Neuronal stem cell (in vitro differentiated cells): ENCODE results near the gene HDAC9.

Experiments used
- DNase-seq: peaks from one replicate; pipeline ENCODE4 v3.0.0-alpha.2; 2013; ENCODE audit warnings: low spot score
- H2AFZ ChIP-seq: one replicate; pipeline ENCODE4 v1.6.1; 2013; ENCODE audit warnings: mild to moderate bottlenecking, low read length, inconsistent platforms
- H2AK5ac ChIP-seq: 2 replicates; pipeline ENCODE4 v1.6.1; 2013; ENCODE audit warnings: low read depth, mild to moderate bottlenecking, inconsistent platforms, low read length, moderate library complexity, mixed read lengths
- H2BK120ac ChIP-seq: 2 replicates; pipeline ENCODE4 v1.6.1; 2013; ENCODE audit warnings: low read depth, mild to moderate bottlenecking, inconsistent platforms, low read length, moderate library complexity, mixed read lengths
- H2BK12ac ChIP-seq: one replicate; pipeline ENCODE4 v1.6.1; 2013; ENCODE audit warnings: low read length, inconsistent platforms
- H2BK15ac ChIP-seq: 2 replicates; pipeline ENCODE4 v1.6.1; 2013; ENCODE audit warnings: mild to moderate bottlenecking, low read length, inconsistent platforms, mixed read lengths
- H2BK5ac ChIP-seq: one replicate; pipeline ENCODE4 v1.6.1; 2013; ENCODE audit warnings: inconsistent platforms, mild to moderate bottlenecking, low read length, moderate library complexity
- H3K14ac ChIP-seq: one replicate; pipeline ENCODE4 v1.6.1; 2013; ENCODE audit warnings: low read length, inconsistent platforms
- H3K18ac ChIP-seq: 2 replicates; pipeline ENCODE4 v1.6.1; 2013; ENCODE audit warnings: low read length, inconsistent platforms
- H3K23ac ChIP-seq: 2 replicates; pipeline ENCODE4 v1.6.1; 2013; ENCODE audit warnings: low read depth, mild to moderate bottlenecking, mixed read lengths, low read length, inconsistent platforms; ENCODE audit not compliant: poor library complexity
- H3K27ac ChIP-seq: replicated peaks from 3 replicates; pipeline ENCODE4 v1.5.1; 2013; ENCODE audit warnings: low read length, inconsistent platforms
- H3K27me3 ChIP-seq, 3 experiments: 2 replicates each; pipeline ENCODE4 v1.6.1; 2013; ENCODE audit warnings: low read length in 3 of 3, mild to moderate bottlenecking in 2 of 3, inconsistent platforms in 1 of 3, low read depth in 1 of 3, mixed read lengths in 1 of 3, moderate library complexity in 1 of 3; ENCODE audit not compliant: control insufficient read depth in 3 of 3, insufficient read depth in 3 of 3
- H3K36me3 ChIP-seq, 2 donors: replicated peaks in 1 of 2; 2 replicates each; pipeline ENCODE4 v1.6.1; 2013; ENCODE audit warnings: low read length in 2 of 2; ENCODE audit not compliant: control insufficient read depth in 2 of 2, insufficient read depth in 2 of 2
- H3K4ac ChIP-seq: 2 replicates; pipeline ENCODE4 v1.6.1; 2013; ENCODE audit warnings: inconsistent platforms, mild to moderate bottlenecking, low read length, moderate library complexity
- H3K4me1 ChIP-seq, 2 donors: 1 replicate in 1 of 2; 2 replicates in 1 of 2; pipeline ENCODE4 v1.6.1; 2013; ENCODE audit warnings: low read length in 2 of 2, low read depth in 1 of 2; ENCODE audit not compliant: control insufficient read depth in 2 of 2, insufficient read depth in 1 of 2
- H3K4me2 ChIP-seq: one replicate; pipeline ENCODE4 v1.6.1; 2013; ENCODE audit warnings: mild to moderate bottlenecking, low read length, inconsistent platforms; ENCODE audit not compliant: insufficient read depth, poor library complexity, severe bottlenecking
- H3K4me3 ChIP-seq, 2 donors: 2 replicates each; pipeline ENCODE4 v1.5.1; 2013; ENCODE audit warnings: low read length in 2 of 2, mild to moderate bottlenecking in 2 of 2, inconsistent platforms in 1 of 2, moderate library complexity in 1 of 2
- H3K79me1 ChIP-seq: one replicate; pipeline ENCODE4 v1.6.1; 2013; ENCODE audit warnings: low read depth, mild to moderate bottlenecking, inconsistent platforms, low read length, moderate library complexity
- H3K9ac ChIP-seq: one replicate; pipeline ENCODE4 v1.6.1; 2013; ENCODE audit warnings: mild to moderate bottlenecking, low read depth, low read length, inconsistent platforms; ENCODE audit not compliant: poor library complexity
- H3K9me3 ChIP-seq, 2 donors: replicated peaks in 1 of 2; 2 replicates each; pipeline versions ENCODE3 to v1.6.1; 2013; ENCODE audit warnings: low read length in 2 of 2, mild to moderate bottlenecking in 2 of 2, inconsistent platforms in 1 of 2, low read depth in 1 of 2, mixed read lengths in 1 of 2, moderate library complexity in 1 of 2; ENCODE audit not compliant: control insufficient read depth in 2 of 2, insufficient read depth in 1 of 2
- H4K8ac ChIP-seq: one replicate; pipeline ENCODE4 v1.6.1; 2013; ENCODE audit warnings: low read depth, mild to moderate bottlenecking, inconsistent platforms, low read length, moderate library complexity
- H4K91ac ChIP-seq: one replicate; pipeline ENCODE4 v1.6.1; 2013; ENCODE audit warnings: low read length, low read depth, mild to moderate bottlenecking, inconsistent platforms; ENCODE audit not compliant: poor library complexity
- WGBS, 2 donors: extraction: QIAGEN DNeasy Blood & Tissue Kit; methylation state at CpG; one replicate each; pipeline ENCODE4 v1.1.7; 2013; ENCODE audit warnings: missing lambda C conversion rate in 2 of 2, mixed read lengths in 1 of 2; ENCODE audit not compliant: insufficient read length in 2 of 2, insufficient replicate concordance in 1 of 2; ENCODE audit errors: extremely low coverage in 2 of 2; 5-methylcytosine and 5-hydroxymethylcytosine counted together

The HDAC9 gene

DNA sequence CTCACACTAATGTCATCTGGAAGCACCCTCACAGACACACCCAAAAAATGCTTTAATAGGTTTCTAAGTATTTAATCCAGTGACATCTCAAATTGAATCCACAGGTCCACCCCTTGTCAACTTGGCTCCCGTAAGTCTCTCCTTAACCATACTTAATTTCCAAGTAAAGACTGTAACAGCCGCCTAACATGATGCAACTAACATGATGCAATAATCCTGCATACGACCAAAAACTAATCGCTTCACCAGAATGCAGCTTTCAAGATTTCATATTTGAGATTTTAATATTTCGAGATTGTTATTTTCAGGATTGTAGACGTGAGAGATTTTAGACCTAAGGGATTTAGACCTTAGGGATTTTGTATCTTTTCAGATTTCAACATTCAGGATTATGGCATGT is 3.7 kb upstream of the HDAC9 start:
- Histone ChIP-seq H2BK12ac (no peak overlapping the region), H2AFZ (no peak overlapping the region), H2BK5ac (no peak overlapping the region), H3K4me1 (peaks cover 1 to 10% of the 10 kb centered on the region in 2 donors), H4K91ac (no peak overlapping the region), H4K8ac (no peak overlapping the region), H3K36me3 (no peaks in the 10 kb centered on the region), H3K27me3 (no peaks in the 10 kb centered on the region), H3K14ac (no peak overlapping the region), H3K4ac (no peak overlapping the region), H3K79me1 (no peaks in the 10 kb centered on the region), H2BK120ac (no peak overlapping the region), H3K27ac (no peak overlapping the region), H2BK15ac (no peak overlapping the region), H3K9ac (no peak overlapping the region), H3K4me2 (no peak overlapping the region), H3K18ac (no peak overlapping the region), H3K9me3 (no peaks in the 10 kb centered on the region), H3K23ac (no peak overlapping the region), H3K4me3 (no peak overlapping the region), H2AK5ac (no peak overlapping the region)
- no peak for DNase-seq
- WGBS, 2 donors: no CpG with 5 or more reads among the region's 6 CpGs

DNA sequence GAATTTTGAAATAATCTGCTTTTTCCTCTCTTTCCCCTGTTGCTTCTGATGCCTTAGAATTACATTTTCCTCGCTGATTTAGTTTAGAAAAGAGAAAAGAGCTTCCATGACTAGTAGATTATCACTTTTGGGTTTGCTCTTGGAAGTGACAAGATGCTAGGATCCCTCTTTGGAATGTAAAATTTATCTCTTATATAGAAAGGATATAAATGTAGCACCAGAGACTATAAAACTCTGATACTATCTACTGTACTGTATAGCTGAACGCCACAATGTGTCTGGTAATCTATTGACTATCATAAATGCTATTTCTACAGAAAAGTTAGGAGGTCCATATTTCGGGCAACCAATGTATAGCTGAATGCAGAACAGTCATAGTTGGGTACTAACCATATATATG is 1.1 kb upstream of the HDAC9 start:
- Histone ChIP-seq H2BK120ac (no peak overlapping the region), H3K4me3 (no peak overlapping the region), H2AK5ac (no peak overlapping the region), H4K8ac (no peak overlapping the region), H3K14ac (no peak overlapping the region), H3K9me3 (no peaks in the 10 kb centered on the region), H3K4ac (no peak overlapping the region), H3K4me1 (peaks cover 6 to 17% of the 10 kb centered on the region in 2 donors), H2BK15ac (no peak overlapping the region), H3K27me3 (no peaks in the 10 kb centered on the region), H3K27ac (no peak overlapping the region), H2AFZ (peak overlapping the region; percentile 85), H3K18ac (no peak overlapping the region), H3K4me2 (no peak overlapping the region), H3K9ac (no peak overlapping the region), H3K36me3 (no peaks in the 10 kb centered on the region), H2BK12ac (no peak overlapping the region), H2BK5ac (no peak overlapping the region), H4K91ac (no peak overlapping the region), H3K23ac (no peak overlapping the region), H3K79me1 (no peaks in the 10 kb centered on the region)
- no CpG with 5 or more reads among the region's 3 CpGs for WGBS, 2 donors
- no peak for DNase-seq

DNA sequence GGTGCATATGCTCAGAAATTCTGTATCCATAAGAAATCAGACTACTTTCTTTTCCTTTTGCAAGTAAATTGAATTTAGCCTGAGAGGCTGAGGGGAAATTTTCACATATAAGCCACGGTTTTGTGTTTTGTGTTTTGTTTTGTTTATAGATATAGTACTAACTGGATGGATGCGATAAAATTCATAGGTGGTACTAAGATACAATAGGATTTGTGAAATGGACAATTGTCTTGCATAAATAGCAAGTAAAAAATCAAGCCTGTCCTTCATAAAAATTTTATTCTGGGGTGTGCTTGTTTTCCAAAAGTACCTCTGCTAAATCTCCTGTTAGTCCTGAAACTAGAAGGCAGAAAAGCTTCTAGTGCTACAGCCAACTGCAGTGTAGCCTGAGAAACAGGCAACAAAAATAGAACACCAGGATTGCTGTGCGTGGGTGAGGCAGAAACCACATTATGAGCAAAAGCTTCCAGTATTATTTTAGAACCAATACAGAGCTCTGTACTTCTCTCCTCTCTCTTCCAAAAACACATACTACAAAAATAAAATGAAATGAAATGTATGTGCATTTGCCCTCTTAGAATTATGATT is 634 bp upstream of the HDAC9 start:
- no peak for DNase-seq
- Histone ChIP-seq H2AK5ac (no peak overlapping the region), H3K14ac (no peak overlapping the region), H2BK12ac (no peak overlapping the region), H3K9me3 (no peaks in the 10 kb centered on the region), H3K27ac (peak overlapping the region; percentile 26), H3K4me3 (peak overlapping the region in 1 of 2 donors; percentile 51), H2BK5ac (no peak overlapping the region), H2BK15ac (no peak overlapping the region), H2AFZ (peak overlapping the region; percentile 85), H4K91ac (no peak overlapping the region), H3K27me3 (no peaks in the 10 kb centered on the region), H3K23ac (no peak overlapping the region), H3K36me3 (no peaks in the 10 kb centered on the region), H4K8ac (no peak overlapping the region), H3K18ac (no peak overlapping the region), H2BK120ac (no peak overlapping the region), H3K9ac (no peak overlapping the region), H3K4me2 (no peak overlapping the region), H3K4me1 (peaks cover 6 to 17% of the 10 kb centered on the region in 2 donors), H3K4ac (no peak overlapping the region), H3K79me1 (no peaks in the 10 kb centered on the region)
- WGBS, 2 donors: no CpG with 5 or more reads among the region's 3 CpGs

DNA sequence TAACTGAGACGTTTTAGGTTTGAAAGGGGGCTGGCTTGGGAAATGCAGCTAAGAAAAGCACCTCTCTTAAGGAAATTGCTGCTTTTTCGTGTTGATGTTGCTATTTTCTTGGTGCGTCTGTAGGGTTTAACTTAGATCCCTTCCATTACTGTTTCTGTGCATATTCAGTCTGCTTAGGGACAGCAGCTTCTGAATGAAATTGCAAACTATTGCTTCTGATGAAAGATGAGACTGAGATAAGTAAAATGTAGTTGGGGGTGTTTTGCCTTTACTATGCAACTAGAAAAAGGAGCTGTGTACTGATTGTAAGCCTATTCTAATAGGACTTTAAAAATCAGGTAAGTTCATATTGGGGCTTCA is 772 bp downstream of the HDAC9 start:
- Histone ChIP-seq H2AK5ac (no peak overlapping the region), H3K18ac (no peak overlapping the region), H3K4me3 (peak overlapping the region; percentile 51 to 83), H3K27ac (peak overlapping the region; percentile 83), H3K4me1 (peaks cover 4 to 17% of the 10 kb centered on the region in 2 donors), H3K9me3 (no peaks in the 10 kb centered on the region), H4K8ac (no peak overlapping the region), H2BK12ac (no peak overlapping the region), H3K9ac (no peak overlapping the region), H2BK5ac (no peak overlapping the region), H3K14ac (no peak overlapping the region), H3K4me2 (peak overlapping the region; percentile 56), H4K91ac (no peak overlapping the region), H3K23ac (no peak overlapping the region), H3K36me3 (no peaks in the 10 kb centered on the region), H3K79me1 (no peaks in the 10 kb centered on the region), H2BK120ac (no peak overlapping the region), H2BK15ac (no peak overlapping the region), H3K4ac (no peak overlapping the region), H2AFZ (peak overlapping the region; percentile 85), H3K27me3 (no peaks in the 10 kb centered on the region)
- no CpG with 5 or more reads among the region's 3 CpGs for WGBS, 2 donors
- DNase-seq: no peak
